H1 (cell line): Measurements from ENCODE around the gene RFX1. TPM values are rescaled to one million over a fixed set of nuclear protein-coding genes. Genes with fewer than 3 reads are reported as not detected.

Experiments
- CTBP2 ChIP-seq: IDR thresholded peaks from 2 replicates; pipeline ENCODE4 v1.7.0; 2011; ENCODE audit warnings: borderline replicate concordance, mild to moderate bottlenecking, moderate library complexity, mixed read lengths, low read length; ENCODE audit not compliant: insufficient read depth, insufficient read length
- KDM1A ChIP-seq: fragments of 200-600, 300-600 bp; sonication (generic); IDR thresholded peaks from 2 replicates; pipeline ENCODE4 v1.7.1; 2016; ENCODE audit warnings: mild to moderate bottlenecking, low read length, borderline replicate concordance
- KDM5A ChIP-seq: fragments of 200-600 bp; IDR thresholded peaks from 2 replicates; pipeline ENCODE4 v1.7.1; 2012; ENCODE audit warnings: mild to moderate bottlenecking, low read length, inconsistent platforms, mixed read lengths
- MAFK ChIP-seq: IDR thresholded peaks from 2 replicates; pipeline ENCODE4 v1.6.1; 2012; ENCODE audit warnings: low read depth, mild to moderate bottlenecking, improper control_type of control experiment, low read length
- POU5F1 ChIP-seq: IDR thresholded peaks from 2 replicates; pipeline ENCODE4 v1.6.1; 2011; ENCODE audit warnings: low read depth, mild to moderate bottlenecking, low read length, moderate library complexity
- RFX5 ChIP-seq: IDR thresholded peaks from 2 replicates; pipeline ENCODE4 v1.6.1; 2011; ENCODE audit warnings: low read depth, low read length, improper control_type of control experiment, borderline replicate concordance
- SIN3A ChIP-seq, 2 experiments: IDR thresholded peaks in 1 of 2; conservative IDR thresholded peaks in 1 of 2; 2 replicates each; pipeline ENCODE4 v1.6.1; 2011 to 2012; ENCODE audit warnings: low read length in 2 of 2, improper control_type of control experiment in 1 of 2, low read depth in 1 of 2, mild to moderate bottlenecking in 1 of 2
- TEAD4 ChIP-seq: IDR thresholded peaks from 2 replicates; pipeline ENCODE4 v1.6.1; 2012; ENCODE audit warnings: low read depth, low read length, inconsistent platforms, mixed read lengths
- YY1 ChIP-seq: IDR thresholded peaks from 2 replicates; pipeline ENCODE4 v1.6.1; 2011; ENCODE audit warnings: low read depth, mild to moderate bottlenecking, low read length
- polyA plus RNA-seq, 7 experiments: library from polyadenylated mRNA; depleted of rRNA in 3 of 7; stranded (reverse) in 5 of 7; unstranded in 2 of 7; fragments of >200 nt in 5 of 7; fragments of 200-250 nt in 2 of 7; gene quantifications; 1 replicate in 5 of 7; 2 replicates in 1 of 7; 4 replicates in 1 of 7; pipeline versions ENCODE4 v1.2.1 to v1.2.3, GENCODE V29; 2011 to 2013; ENCODE audit warnings: missing spikeins in 2 of 7, mixed read lengths in 2 of 7
- total RNA-seq: library from RNA; stranded (reverse); fragmentation: NEBNext Ultra II Directional; extraction: Animal tissue kit (Norgen Biotek cat#: 25700); gene quantifications from 2 replicates; pipeline ENCODE4 v1.2.1, GENCODE V29; 2021
- TF ChIP-seq, protein P1 (sequence below): fragments of 300-600 bp; sonication (generic); IDR thresholded peaks from 2 replicates; pipeline ENCODE4 v1.7.1; 2012; ENCODE audit warnings: low read length, moderate library complexity, mild to moderate bottlenecking, inconsistent platforms; ENCODE audit not compliant: insufficient replicate concordance

The RFX1 gene
- total and polyA plus RNA-seq, 2 of the 8 experiments (the other 6 are each of a cell fraction or from before 2014, with no cell fraction given): 4.9 to 17.0 TPM

DNA sequence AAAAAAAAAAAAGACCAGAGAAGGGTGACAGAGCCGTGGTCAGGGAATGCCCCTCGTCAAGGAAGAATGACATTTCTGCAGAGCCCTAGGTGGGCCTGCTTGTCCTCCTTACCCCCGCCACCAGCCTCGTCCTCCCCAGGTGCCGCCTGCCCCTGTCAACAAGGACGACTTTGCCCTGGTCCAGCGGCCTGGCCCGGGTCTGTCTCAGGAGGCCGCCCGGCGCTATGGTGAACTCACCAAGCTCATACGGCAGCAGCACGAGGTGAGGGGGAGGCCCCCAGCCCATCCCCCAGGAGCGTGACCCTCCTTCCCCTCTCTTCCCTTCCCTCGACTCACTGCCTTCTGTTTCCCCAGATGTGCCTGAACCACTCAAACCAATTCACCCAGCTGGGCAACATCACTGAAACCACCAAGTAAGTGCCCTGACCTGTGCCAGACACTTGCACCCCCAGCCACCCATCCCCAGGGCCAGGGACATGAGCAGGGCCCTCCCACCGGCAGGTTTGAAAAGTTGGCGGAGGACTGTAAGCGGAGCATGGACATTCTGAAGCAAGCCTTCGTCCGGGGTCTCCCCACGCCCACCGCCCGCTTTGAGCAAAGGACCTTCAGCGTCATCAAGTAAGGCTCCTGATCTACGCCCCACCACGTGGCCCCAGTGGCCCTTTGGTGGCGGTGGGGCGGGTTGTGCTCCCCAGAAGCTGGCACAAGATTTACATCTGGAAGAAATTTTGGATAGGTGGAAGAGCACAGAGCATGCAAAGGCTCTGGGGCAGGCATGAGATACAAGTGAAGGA, 82.7 kb downstream of the RFX1 start (continued):
- TF ChIP-seq, protein P1, sequence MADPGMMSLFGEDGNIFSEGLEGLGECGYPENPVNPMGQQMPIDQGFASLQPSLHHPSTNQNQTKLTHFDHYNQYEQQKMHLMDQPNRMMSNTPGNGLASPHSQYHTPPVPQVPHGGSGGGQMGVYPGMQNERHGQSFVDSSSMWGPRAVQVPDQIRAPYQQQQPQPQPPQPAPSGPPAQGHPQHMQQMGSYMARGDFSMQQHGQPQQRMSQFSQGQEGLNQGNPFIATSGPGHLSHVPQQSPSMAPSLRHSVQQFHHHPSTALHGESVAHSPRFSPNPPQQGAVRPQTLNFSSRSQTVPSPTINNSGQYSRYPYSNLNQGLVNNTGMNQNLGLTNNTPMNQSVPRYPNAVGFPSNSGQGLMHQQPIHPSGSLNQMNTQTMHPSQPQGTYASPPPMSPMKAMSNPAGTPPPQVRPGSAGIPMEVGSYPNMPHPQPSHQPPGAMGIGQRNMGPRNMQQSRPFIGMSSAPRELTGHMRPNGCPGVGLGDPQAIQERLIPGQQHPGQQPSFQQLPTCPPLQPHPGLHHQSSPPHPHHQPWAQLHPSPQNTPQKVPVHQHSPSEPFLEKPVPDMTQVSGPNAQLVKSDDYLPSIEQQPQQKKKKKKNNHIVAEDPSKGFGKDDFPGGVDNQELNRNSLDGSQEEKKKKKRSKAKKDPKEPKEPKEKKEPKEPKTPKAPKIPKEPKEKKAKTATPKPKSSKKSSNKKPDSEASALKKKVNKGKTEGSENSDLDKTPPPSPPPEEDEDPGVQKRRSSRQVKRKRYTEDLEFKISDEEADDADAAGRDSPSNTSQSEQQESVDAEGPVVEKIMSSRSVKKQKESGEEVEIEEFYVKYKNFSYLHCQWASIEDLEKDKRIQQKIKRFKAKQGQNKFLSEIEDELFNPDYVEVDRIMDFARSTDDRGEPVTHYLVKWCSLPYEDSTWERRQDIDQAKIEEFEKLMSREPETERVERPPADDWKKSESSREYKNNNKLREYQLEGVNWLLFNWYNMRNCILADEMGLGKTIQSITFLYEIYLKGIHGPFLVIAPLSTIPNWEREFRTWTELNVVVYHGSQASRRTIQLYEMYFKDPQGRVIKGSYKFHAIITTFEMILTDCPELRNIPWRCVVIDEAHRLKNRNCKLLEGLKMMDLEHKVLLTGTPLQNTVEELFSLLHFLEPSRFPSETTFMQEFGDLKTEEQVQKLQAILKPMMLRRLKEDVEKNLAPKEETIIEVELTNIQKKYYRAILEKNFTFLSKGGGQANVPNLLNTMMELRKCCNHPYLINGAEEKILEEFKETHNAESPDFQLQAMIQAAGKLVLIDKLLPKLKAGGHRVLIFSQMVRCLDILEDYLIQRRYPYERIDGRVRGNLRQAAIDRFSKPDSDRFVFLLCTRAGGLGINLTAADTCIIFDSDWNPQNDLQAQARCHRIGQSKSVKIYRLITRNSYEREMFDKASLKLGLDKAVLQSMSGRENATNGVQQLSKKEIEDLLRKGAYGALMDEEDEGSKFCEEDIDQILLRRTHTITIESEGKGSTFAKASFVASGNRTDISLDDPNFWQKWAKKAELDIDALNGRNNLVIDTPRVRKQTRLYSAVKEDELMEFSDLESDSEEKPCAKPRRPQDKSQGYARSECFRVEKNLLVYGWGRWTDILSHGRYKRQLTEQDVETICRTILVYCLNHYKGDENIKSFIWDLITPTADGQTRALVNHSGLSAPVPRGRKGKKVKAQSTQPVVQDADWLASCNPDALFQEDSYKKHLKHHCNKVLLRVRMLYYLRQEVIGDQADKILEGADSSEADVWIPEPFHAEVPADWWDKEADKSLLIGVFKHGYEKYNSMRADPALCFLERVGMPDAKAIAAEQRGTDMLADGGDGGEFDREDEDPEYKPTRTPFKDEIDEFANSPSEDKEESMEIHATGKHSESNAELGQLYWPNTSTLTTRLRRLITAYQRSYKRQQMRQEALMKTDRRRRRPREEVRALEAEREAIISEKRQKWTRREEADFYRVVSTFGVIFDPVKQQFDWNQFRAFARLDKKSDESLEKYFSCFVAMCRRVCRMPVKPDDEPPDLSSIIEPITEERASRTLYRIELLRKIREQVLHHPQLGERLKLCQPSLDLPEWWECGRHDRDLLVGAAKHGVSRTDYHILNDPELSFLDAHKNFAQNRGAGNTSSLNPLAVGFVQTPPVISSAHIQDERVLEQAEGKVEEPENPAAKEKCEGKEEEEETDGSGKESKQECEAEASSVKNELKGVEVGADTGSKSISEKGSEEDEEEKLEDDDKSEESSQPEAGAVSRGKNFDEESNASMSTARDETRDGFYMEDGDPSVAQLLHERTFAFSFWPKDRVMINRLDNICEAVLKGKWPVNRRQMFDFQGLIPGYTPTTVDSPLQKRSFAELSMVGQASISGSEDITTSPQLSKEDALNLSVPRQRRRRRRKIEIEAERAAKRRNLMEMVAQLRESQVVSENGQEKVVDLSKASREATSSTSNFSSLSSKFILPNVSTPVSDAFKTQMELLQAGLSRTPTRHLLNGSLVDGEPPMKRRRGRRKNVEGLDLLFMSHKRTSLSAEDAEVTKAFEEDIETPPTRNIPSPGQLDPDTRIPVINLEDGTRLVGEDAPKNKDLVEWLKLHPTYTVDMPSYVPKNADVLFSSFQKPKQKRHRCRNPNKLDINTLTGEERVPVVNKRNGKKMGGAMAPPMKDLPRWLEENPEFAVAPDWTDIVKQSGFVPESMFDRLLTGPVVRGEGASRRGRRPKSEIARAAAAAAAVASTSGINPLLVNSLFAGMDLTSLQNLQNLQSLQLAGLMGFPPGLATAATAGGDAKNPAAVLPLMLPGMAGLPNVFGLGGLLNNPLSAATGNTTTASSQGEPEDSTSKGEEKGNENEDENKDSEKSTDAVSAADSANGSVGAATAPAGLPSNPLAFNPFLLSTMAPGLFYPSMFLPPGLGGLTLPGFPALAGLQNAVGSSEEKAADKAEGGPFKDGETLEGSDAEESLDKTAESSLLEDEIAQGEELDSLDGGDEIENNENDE: no peak
- TF ChIP-seq KDM5A: no peak
- no peak for TF ChIP-seq MAFK
- TF ChIP-seq TEAD4: no peak
- TF ChIP-seq SIN3A (conservative IDR thresholded peaks at IDR 0.05 in 1 of 2, IDR thresholded peaks at IDR 0.05 in 1 of 2; ENCODE audit: low read depth in 1 of 2, low read length in 2 of 2): no peak
- no peak for TF ChIP-seq KDM1A
- no peak for TF ChIP-seq POU5F1
- TF ChIP-seq RFX5: no peak
- no peak for TF ChIP-seq CTBP2
- TF ChIP-seq YY1: no peak
